GM12872 (cell line): ENCODE data around the gene CEMIP2.
A peak's percentile ranks its signal among the peaks of the same experiment; 100 is the strongest.

Experiments used
- TF ChIP-seq, protein P1 (sequence below): IDR thresholded peaks from 3 replicates; pipeline ENCODE4 v1.5.1; 2011; ENCODE audit warnings: low read depth, mild to moderate bottlenecking, low read length, moderate library complexity; ENCODE audit not compliant: insufficient read depth

Gene CEMIP2

DNA sequence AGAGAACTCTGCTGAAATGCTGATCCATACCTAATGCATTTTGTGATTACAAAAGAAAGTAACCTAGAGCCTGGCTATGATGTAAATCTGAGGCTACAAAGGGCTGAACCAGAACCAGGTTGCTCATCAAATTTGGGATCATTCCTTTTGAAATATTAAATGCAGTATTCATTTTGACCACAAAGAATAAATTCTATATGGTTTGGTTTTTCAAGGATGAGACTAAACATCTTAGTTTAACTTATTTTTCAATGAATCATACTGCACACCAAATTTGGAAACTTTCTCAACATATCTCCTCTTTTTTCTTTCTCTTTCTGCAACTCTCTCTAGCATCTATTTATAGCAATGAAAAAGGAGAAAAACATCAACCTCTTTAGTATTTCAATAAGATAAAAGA lies 46.5 kb downstream of the CEMIP2 start:
- TF ChIP-seq, protein P1, sequence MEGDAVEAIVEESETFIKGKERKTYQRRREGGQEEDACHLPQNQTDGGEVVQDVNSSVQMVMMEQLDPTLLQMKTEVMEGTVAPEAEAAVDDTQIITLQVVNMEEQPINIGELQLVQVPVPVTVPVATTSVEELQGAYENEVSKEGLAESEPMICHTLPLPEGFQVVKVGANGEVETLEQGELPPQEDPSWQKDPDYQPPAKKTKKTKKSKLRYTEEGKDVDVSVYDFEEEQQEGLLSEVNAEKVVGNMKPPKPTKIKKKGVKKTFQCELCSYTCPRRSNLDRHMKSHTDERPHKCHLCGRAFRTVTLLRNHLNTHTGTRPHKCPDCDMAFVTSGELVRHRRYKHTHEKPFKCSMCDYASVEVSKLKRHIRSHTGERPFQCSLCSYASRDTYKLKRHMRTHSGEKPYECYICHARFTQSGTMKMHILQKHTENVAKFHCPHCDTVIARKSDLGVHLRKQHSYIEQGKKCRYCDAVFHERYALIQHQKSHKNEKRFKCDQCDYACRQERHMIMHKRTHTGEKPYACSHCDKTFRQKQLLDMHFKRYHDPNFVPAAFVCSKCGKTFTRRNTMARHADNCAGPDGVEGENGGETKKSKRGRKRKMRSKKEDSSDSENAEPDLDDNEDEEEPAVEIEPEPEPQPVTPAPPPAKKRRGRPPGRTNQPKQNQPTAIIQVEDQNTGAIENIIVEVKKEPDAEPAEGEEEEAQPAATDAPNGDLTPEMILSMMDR: no peak

DNA sequence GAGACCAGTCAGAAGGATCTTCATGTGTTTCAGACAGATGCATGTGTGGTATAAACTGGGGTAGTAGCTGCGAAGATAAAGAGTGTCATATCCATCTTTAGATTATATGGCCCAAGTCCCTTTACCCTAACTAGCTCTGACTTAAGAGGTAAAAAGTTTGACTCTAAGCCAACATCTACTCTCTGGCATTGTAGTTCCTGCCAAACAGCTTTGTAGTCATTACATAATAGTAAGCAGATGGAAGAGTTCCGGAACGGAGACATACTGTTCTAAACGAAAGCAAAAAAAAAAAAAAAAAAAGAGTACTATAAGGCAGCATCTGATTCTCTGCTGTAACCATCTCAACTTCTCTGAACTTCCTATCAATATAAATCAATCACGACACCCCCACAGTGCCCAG lies 48.8 kb downstream of the CEMIP2 start:
- TF ChIP-seq, protein P1: no peak

DNA sequence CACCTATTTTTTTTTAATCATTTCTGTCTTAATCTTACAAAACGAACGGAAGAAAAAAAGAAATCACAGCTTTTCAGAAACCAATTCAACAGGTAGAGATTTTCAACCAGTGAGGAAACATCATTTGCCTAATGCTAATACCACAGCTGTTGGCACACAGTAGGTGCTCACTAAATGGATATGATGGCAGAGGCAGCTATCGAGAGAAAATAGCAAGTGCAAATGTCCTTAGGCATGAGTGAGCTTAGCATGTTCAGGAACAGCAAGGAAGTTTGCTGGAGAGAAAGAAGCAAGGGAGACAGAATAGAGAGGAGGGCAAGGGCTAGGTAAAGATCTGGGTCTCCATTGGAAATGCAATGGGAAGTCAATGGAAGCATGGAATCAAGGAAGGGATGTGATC lies 49.2 kb downstream of the CEMIP2 start:
- TF ChIP-seq, protein P1: no peak

DNA sequence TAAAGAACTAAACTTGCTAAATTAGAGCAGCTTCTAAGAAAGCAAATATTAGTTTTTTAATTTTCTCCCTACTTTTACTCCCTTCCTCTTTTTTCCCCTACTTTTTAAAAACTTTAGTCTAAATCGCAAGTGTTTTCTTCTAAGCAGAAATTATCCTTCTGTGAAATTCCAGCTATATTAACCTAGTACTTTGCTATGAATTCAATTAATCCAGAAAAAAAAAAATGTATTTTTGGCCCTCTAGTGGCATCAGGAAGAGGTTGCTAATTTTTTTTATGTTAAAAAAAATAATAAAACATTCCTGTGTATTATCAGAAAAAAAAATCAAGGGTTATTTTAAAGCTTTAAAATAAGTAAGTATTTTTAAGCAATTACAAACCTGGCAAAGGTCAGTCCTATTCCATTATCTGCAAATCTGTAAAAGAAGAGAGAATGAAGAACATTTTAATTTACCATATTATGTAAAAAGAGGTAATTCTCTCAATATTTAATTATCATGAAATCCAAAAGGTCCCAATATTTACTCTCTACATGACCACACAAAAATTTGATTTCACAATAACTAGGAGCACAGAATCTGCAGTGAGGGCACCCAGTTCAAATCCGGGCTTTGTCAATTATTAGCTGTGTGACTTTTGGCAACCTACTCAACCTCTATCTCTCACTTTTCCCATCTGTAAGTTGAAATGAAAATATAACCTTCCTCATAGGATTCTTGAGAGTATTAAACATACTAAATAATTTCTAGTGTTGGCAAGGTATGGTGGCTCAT lies 52.0 kb downstream of the CEMIP2 start:
- TF ChIP-seq, protein P1: peak; percentile 17; the same call in 1 of the 3 replicates

DNA sequence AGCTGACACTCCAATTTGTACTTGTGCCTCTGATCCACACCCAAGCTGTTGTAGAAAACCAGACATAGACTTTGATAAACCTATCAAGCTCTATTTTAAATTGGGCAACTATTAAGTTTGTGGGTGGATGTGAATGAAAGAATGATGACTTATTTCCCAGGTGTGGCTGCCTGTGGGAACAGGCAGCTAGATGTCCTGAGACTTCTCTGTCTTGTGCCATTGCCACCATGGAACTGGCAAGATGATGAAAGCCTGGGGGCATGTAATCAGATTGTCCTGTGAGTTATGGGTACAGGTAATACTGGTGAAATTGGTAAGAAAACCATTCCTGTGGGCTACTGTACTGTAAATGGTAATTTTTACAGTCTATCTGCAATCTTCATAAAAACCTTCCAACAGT lies 57.5 kb downstream of the CEMIP2 start:
- TF ChIP-seq, protein P1: no peak

DNA sequence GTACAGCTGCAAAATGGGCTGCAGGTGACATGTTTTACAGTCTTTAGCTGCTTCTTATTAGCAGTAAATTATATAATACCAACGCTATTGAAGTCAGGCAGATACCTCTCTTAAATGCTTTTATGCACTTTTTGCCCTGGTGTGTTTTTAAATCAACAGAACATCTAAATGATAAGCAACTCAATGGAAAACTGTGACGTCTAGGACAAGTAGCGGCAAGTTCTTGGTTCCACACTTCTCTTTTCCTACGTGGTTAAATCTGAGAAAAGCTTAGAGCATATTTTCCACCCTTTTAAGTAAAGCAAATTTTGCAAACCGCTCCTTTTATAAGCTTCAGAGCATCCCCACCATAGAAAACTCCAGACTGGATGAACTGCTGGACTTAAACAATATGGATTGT lies 58.1 kb downstream of the CEMIP2 start:
- TF ChIP-seq, protein P1: no peak

DNA sequence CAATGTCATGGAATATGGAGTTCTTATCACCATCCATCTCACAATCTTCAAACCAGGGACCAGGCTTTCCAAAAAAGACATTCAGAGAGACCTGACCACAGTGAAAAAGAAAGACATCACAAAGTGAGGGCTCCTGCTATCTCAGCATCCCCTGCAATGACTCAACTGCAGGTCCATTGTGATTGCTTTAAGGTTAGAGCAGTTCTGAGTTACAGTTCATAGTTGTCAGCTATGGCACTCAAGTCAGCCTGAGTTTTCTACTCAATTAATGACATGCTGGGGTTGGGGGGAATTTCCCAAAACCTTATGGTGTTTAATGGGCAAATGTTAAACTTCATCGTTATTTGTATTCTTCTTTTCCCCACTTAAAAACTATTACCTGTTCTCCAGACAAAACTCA lies 58.9 kb downstream of the CEMIP2 start:
- TF ChIP-seq, protein P1: no peak

DNA sequence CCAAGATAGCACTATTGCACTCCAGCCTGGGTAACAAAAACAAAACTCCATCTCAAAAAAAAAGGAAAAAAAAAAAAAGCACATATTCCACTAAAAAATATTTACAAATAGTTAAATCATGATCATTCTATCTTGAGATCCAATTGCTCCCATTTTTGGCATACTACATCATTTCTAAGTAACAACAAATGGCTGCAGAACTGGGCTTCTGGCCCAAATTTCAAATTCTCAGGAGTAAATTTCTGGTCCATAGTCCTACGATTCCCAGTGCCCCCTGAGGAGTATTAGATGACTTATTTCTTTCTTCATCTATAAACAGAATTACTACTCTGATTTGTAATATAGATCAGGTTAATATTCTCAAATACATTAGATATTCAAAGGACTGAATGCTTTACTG lies 62.1 kb downstream of the CEMIP2 start:
- TF ChIP-seq, protein P1: no peak
